Activated CD8-positive, alpha-beta T cell treated with anti-CD3 and anti-CD28 coated beads, Interleukin-2, amount 10 ng/mL, durations not matched to agents 7 days and 5 days (primary cell): ENCODE measurements around the gene TMOD1. TPM values are rescaled to one million over a fixed set of nuclear protein-coding genes. Genes with fewer than 3 reads are reported as not detected.

Source experiments
- ATAC-seq: fragments of 150-1000 bp; cut with Tn5 transposase; one replicate; pipeline ENCODE4 v1.10.0; 2021; ENCODE audit warnings: moderate library complexity
- CTCF ChIA-PET: fragments of 350-600 bp; sonication (Branson Sonifier 250); formaldehyde crosslinking; loops from one replicate; lab custom pipeline; 2021; ENCODE audit warnings: antibody characterized with exemption; lab: Charles Lee
- POLR2A ChIA-PET: fragments of 350-600 bp; sonication (Branson Sonifier 250); formaldehyde crosslinking; loops from one replicate; lab custom pipeline; 2021; ENCODE audit warnings: antibody characterized with exemption; lab: Charles Lee
- DNase-seq: peaks from one replicate; pipeline ENCODE4 v3.0.0-alpha.2; 2020
- H3K27ac Mint-ChIP-seq: one replicate; pipeline ENCODE4 v1.8.0; 2021; ENCODE audit warnings: mild to moderate bottlenecking, mixed read lengths
- H3K27me3 Mint-ChIP-seq: one replicate; pipeline ENCODE4 v1.8.0; 2021; ENCODE audit warnings: low read depth, mixed read lengths
- H3K36me3 Mint-ChIP-seq: one replicate; pipeline ENCODE4 v1.8.0; 2021; ENCODE audit warnings: low read depth, mixed read lengths
- H3K4me1 Mint-ChIP-seq: one replicate; pipeline ENCODE4 v1.8.0; 2021; ENCODE audit warnings: low read depth, mixed read lengths
- H3K4me3 Mint-ChIP-seq: one replicate; pipeline ENCODE4 v1.8.0; 2021; ENCODE audit warnings: mild to moderate bottlenecking, mixed read lengths
- H3K9me3 Mint-ChIP-seq: one replicate; pipeline ENCODE4 v1.8.0; 2022; ENCODE audit warnings: mixed read lengths; ENCODE audit not compliant: insufficient read depth
- total RNA-seq, 2 experiments: library from RNA; stranded (reverse); gene quantifications; one replicate each; pipeline ENCODE4 v1.2.3, GENCODE V29; 2021

Gene TMOD1
- total RNA-seq, 2 experiments from 2014 or later = 0.16 to 0.29 TPM

DNA sequence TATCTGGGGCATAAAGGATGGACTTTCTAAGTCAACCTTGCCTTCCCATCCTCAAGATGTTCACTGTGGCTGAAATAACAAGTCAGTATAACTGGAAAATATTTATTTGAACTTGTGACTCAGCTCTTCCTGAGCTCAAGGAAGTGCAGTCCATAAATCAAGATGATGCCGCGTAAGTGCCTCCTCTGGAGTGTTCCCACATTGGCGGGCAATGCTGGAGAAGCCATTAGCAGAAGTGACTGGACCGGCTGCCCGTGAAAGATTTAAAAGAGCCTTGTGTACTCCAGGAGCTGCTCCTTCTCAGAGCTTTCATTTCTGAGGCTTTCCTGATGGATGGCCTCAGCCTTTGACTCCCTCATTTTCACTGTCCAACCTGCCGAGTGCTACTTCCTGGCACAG, 17.4 kb downstream of the TMOD1 start:
- ATAC-seq (no peak), DNase-seq (no peak)
- no peaks in the 10 kb centered on the region for H3K4me1 Mint-ChIP-seq
- no peaks in the 10 kb centered on the region for H3K9me3 Mint-ChIP-seq
- H3K27ac Mint-ChIP-seq = no peak overlapping the region
- POLR2A ChIA-PET = no interaction called here
- CTCF ChIA-PET = interaction anchor here (1.0 to 1.2 kb wide), 2 partner anchors 80 to 96 kb away, joined by 5 read pairs; no protein-coding TSS in a partner anchor
- peaks cover 37% of the 10 kb centered on the region for H3K27me3 Mint-ChIP-seq
- H3K36me3 Mint-ChIP-seq = no peaks in the 10 kb centered on the region
- H3K4me3 Mint-ChIP-seq = no peak overlapping the region

DNA sequence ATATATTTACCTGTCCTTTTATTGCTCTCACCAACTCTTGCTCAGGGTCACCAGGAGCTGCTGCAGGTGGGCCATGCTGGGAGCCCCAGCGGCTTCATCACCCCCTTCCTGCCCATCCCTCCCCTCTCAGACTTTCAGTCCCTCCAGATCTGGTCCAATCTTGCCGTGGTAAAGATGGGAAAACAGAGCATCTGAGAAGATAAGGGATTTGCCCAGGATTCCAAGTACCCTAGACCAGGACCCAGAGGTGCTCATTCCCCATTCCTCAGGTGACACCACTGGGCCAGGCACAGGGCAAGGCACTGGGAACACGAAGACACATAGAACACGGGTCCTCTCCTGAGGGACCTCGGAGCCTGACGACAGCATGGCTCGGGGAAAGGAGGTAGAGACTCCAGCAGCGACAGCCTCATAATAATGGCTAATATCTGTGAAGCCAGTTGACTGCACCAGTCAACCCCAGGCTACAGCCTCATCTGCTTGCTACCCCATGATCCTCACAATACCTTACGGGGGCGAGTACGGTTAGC, 18.0 kb downstream of the TMOD1 start:
- H3K4me3 Mint-ChIP-seq = no peak overlapping the region
- H3K4me1 Mint-ChIP-seq = no peaks in the 10 kb centered on the region
- ChIA-PET POLR2A (no interaction called here), CTCF (no interaction called here)
- no peaks in the 10 kb centered on the region for H3K9me3 Mint-ChIP-seq
- H3K36me3 Mint-ChIP-seq = no peaks in the 10 kb centered on the region
- DNase-seq (no peak), ATAC-seq (no peak)
- H3K27me3 Mint-ChIP-seq = peaks cover 37% of the 10 kb centered on the region
- H3K27ac Mint-ChIP-seq = no peak overlapping the region

DNA sequence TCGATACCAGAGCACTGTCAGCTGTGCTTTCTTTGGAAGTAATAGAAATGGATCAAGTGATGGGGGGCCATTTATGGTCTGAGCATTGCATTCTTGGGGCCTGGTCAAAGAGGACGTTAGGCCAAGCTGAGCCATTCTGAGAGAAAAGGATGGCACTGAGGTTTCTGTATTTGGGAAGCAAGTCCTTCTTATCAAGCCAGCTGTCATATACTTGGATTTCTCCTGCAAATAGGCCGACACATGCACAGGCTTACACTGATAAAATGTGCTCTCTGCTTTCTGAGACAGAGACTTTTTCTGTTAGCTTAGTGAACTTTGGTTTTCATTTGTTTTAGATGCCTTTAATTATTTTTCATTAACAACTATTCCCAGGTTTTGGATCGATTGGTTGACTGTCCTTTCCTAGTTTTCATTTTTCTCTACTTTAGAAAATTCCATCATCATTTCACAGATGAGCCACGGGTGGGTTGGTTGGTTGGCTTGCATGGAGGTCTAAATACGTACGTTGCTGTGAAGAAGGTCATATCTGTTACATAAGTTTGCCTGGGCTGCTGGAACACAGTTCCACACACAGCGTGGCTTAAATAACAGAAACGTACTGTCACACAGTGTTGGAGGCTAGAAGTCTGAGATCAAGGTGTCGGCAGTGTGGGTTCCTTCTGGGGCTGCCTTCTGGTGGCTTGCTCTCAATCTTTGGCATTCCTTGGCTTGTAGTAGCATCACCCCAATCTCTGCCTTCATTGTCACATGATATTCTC, 20.3 kb downstream of the TMOD1 start:
- ChIA-PET POLR2A (no interaction called here), CTCF (no interaction called here)
- no peaks in the 10 kb centered on the region for H3K9me3 Mint-ChIP-seq
- ATAC-seq (no peak), DNase-seq (no peak)
- no peaks in the 10 kb centered on the region for H3K36me3 Mint-ChIP-seq
- no peak overlapping the region for H3K4me3 Mint-ChIP-seq
- H3K27ac Mint-ChIP-seq = no peak overlapping the region
- no peaks in the 10 kb centered on the region for H3K4me1 Mint-ChIP-seq
- H3K27me3 Mint-ChIP-seq = peaks cover 30% of the 10 kb centered on the region

DNA sequence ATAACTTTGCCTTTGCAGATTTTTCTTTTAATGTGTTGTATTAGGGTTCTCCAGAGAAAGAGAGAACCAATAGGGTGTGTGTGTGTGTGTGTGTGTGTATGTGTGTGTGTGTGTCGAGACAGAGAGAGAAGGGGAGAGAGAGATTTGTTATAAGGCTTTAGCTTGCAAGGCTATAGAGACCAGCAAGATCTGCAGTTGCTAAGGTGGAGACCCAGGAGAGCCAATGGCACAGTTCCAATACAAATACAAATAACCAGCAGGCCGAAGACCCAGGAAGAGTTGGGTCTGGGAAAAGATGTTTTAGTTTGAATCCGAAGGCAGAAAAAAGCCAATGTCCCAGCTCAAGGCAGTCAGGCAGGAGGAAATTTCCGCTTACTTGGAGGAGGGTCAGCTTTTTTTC, 23.0 kb downstream of the TMOD1 start:
- no peak for ATAC-seq
- Mint-ChIP-seq H3K27me3 (peaks cover 12% of the 10 kb centered on the region), H3K4me3 (no peak overlapping the region), H3K9me3 (no peaks in the 10 kb centered on the region), H3K27ac (no peak overlapping the region), H3K4me1 (no peaks in the 10 kb centered on the region), H3K36me3 (no peaks in the 10 kb centered on the region)
- POLR2A ChIA-PET = no interaction called here
- no peak for DNase-seq
- CTCF ChIA-PET = no interaction called here

DNA sequence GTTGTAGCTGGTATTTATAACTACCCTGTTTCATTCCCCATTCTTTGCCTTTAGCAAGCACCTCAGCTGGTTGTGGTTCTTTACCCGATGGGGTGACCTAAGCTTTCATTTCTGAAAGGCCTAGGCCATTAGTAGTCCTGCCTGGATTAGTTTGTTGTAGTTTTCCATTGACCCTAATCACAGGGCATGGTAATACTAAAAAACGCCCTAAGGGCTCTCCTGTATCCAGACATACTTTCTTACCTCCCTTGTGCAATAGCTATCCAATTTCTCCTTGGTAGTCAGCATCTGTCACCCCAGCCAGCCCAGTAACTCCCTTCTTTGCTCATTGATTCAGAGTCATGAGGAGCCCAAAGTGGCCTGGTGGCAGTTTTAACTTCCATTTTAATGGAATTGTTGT, 24.0 kb downstream of the TMOD1 start:
- Mint-ChIP-seq H3K4me1 (no peaks in the 10 kb centered on the region), H3K9me3 (no peaks in the 10 kb centered on the region), H3K27ac (no peak overlapping the region), H3K36me3 (no peaks in the 10 kb centered on the region), H3K27me3 (peaks cover 5% of the 10 kb centered on the region), H3K4me3 (no peak overlapping the region)
- POLR2A ChIA-PET = no interaction called here
- DNase-seq (no peak), ATAC-seq (no peak)
- CTCF ChIA-PET = no interaction called here

DNA sequence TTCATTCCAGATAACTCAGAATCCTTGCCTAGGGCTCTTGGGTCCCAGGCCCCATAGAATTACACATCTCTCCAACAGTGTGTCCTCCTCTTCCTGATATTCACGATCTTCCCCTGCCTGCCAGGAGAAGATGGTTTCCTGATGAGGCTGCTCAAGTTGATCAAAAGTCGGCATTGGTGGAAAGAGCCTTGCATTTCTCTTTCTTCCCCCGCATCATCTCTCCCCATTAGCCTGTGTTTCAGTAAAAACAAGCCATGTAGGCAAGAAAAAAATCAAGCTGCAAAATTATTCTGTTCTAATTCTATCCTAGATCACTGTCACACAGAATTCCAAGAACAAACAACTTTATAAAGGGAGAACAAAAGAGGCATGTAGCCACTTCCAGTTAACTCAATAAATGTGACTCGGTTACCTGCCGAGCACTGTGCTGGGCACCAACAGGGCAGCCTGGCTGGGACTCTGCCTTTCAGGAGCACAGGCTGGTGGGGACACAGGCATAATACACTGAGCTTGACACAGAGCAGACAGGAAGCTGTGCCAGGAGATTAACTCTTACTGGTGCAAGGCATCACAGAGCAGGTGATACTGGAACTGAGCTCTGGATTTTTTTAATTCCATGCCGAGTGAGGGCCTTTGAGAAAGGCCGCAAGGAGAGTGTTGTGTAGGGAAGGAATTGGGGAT, 25.6 kb downstream of the TMOD1 start:
- Mint-ChIP-seq H3K4me1 (no peaks in the 10 kb centered on the region), H3K27me3 (no peaks in the 10 kb centered on the region), H3K27ac (no peak overlapping the region), H3K9me3 (no peaks in the 10 kb centered on the region), H3K4me3 (no peak overlapping the region), H3K36me3 (no peaks in the 10 kb centered on the region)
- POLR2A ChIA-PET = no interaction called here
- DNase-seq = no peak
- ATAC-seq = no peak
- CTCF ChIA-PET = no interaction called here

DNA sequence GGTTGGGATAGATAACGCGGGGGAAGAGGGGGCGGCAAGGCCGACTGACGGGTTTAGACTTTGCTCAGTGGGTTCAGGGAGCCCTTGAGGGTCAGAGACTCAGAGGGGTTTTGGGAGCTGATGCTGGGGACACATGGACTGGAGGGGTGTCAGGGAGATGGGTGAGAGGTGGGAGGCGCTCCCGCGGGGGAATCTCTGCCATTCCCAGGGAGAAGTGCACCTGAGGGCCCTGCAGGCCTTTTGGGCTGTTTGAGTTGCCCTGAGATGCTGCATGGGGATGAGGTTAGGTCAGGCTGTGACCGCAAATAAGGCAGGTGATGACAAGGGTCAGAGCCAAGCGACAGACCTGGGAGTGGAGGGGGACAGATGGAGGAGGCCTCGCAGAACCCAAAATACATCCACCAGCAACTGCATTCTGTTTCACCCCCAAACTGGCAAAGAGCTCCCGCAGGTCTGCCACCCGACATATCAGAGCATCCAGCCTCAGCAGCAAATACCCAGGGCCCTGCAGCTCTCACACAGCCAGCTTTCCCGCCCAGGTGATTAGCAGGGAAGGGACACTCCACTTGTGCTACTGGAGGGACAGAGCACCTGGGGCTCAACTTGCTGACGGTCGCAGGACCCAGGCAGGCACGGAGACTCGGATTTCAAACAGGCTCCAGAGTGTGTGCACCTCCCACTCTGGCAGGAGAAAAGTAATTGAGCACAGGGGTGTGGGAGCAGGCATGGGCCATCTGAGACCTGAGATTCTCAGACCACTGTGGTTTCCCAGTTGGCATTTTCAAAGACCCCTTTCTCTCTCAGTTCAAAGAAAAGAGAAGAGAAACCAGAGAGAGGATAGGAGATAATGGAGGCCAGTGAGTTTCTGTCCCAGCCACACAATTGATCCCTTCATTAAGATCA, 26.4 kb downstream of the TMOD1 start:
- ATAC-seq = no peak

DNA sequence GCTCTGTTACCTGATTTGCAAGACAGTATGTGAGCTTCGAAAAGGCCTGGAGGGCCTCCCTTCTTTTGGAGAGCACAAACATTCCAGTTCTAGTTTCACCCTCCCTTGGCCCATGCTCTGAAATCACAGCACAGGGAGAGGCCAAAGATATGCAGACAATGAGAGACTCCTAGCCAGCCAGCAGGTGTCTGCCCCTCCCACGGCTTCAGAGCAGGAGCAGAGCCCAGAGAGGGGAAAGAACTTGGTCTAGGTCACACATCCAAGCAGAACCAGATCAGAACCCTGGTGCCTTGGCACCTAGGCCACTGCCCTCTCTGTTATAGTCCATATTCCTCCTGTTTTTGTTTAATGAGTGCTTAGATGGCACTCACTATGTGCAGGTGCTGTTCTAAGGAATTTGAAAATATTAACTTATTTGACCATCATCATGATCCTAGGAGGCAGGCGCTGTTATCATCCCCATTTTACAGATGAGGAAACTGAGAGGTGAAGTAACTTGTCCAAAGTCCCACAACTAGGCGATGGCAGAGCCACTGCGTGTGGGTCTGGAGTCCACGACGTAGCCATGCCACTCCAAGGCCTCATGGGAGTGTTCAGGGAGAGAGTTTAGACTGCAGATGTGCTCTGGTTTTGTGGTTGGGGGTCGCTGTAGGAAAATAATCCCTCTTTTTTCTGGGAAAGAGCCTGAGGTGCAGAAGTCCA, 27.2 kb downstream of the TMOD1 start:
- Mint-ChIP-seq H3K27ac (no peak overlapping the region), H3K4me3 (no peak overlapping the region)

More for the DNA sequence above, 26.4 kb downstream of the TMOD1 start:
- H3K4me3 Mint-ChIP-seq = no peak overlapping the region
- POLR2A ChIA-PET = no interaction called here
- H3K36me3 Mint-ChIP-seq = no peaks in the 10 kb centered on the region
- H3K9me3 Mint-ChIP-seq = no peaks in the 10 kb centered on the region
- no peaks in the 10 kb centered on the region for H3K4me1 Mint-ChIP-seq
- peaks cover 3% of the 10 kb centered on the region for H3K27me3 Mint-ChIP-seq
- CTCF ChIA-PET = no interaction called here
- DNase-seq = no peak
- H3K27ac Mint-ChIP-seq = no peak overlapping the region

DNA sequence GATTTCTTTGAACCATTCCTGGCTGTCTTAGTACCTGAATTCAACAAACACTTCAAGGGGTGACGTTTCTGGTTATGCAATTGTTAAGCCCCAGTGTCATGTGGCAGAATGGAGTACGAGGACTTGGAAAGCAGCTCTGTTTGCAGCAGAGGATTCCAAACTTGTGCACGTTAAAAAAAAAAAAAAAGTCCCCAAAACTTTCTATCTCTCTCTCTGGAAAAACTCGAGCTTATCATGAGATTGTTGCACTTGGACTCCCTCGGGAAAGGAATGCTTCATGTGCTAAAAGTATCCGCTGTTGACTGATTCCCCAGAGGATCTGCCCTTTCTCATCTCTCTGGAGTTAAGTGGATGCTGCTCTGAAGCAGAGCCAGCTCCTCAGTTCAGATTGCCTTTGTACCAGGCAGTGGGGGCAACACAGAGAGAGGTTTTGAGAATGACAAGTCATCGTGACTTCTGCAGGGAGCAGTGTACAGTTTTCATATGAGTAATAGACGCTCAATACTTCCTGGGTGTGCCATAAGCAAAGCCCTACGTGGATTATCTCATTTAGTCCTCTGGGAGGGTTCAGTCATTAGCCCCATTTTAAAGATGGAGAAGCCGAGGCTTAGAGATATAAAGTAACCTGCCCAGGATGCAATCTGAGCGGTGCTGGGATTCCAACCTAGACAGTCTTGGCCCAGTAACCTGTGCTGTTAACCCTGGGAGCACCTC, 28.1 kb downstream of the TMOD1 start:
- H3K4me3 Mint-ChIP-seq = no peak overlapping the region
- no peaks in the 10 kb centered on the region for H3K36me3 Mint-ChIP-seq
- POLR2A ChIA-PET = interaction anchor here (0.6 kb wide), 1 partner anchor 1019 kb away, joined by 5 read pairs; no protein-coding TSS in a partner anchor
- H3K9me3 Mint-ChIP-seq = no peaks in the 10 kb centered on the region
- DNase-seq (no peak), ATAC-seq (no peak)
- CTCF ChIA-PET = no interaction called here
- no peak overlapping the region for H3K27ac Mint-ChIP-seq
- peaks cover 5% of the 10 kb centered on the region for H3K27me3 Mint-ChIP-seq
- no peaks in the 10 kb centered on the region for H3K4me1 Mint-ChIP-seq

More for the DNA sequence above, 27.2 kb downstream of the TMOD1 start:
- POLR2A ChIA-PET = no interaction called here
- Mint-ChIP-seq H3K4me1 (no peaks in the 10 kb centered on the region), H3K27me3 (peaks cover 4% of the 10 kb centered on the region), H3K36me3 (no peaks in the 10 kb centered on the region), H3K9me3 (no peaks in the 10 kb centered on the region)
- no peak for ATAC-seq
- no peak for DNase-seq
- CTCF ChIA-PET = no interaction called here

DNA sequence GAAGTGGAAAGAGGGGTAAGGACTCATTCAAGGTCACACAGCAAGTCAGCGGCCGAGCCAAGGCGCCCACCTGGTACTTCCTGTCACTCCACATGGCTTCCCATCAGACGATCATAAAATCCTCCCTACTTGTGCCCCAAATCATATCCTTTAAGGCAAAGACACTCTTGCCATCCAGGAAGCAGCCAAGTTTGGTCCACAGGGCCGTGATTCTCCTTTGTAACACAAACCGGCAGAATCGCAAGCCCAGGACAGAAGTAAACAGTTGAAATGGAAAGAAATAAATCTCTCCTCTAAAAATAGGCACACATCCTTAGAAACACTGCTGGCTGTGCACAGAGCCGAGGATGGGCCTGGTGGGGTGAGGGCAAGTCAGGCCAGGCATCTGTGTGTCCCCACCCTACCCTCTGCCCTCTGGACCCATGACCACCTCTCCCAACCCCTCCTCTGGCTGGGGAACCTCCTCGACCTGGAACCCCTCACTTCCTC, 30.5 kb downstream of the TMOD1 start:
- no peaks in the 10 kb centered on the region for H3K9me3 Mint-ChIP-seq
- no peak overlapping the region for H3K27ac Mint-ChIP-seq
- no peaks in the 10 kb centered on the region for H3K36me3 Mint-ChIP-seq
- H3K27me3 Mint-ChIP-seq = peaks cover 5% of the 10 kb centered on the region
- no peak for DNase-seq
- no peak overlapping the region for H3K4me3 Mint-ChIP-seq
- no peaks in the 10 kb centered on the region for H3K4me1 Mint-ChIP-seq
- ATAC-seq = no peak
- CTCF ChIA-PET = interaction anchor here (1.0 to 1.1 kb wide), 2 partner anchors 67 kb away, joined by 3 read pairs; no protein-coding TSS in a partner anchor
- POLR2A ChIA-PET = no interaction called here
